H1 (cell line): Measurements from ENCODE around the gene AGAP3. TPM values are rescaled to one million over a fixed set of nuclear protein-coding genes. Genes with fewer than 3 reads are reported as not detected.

Experiments
- CTCF ChIA-PET: fragments of 300-600 bp; sonication (Branson Sonifier 250); formaldehyde crosslinking; loops from one replicate; lab custom pipeline; 2021; ENCODE audit not compliant: partially characterized antibody; lab: Charles Lee
- POLR2A ChIA-PET: fragments of 300-600 bp; sonication (Branson Sonifier 250); formaldehyde crosslinking; loops from one replicate; lab custom pipeline; 2021; ENCODE audit warnings: inconsistent platforms; ENCODE audit not compliant: partially characterized antibody; lab: Charles Lee
- DNase-seq, 2 experiments: peaks; one replicate each; pipeline versions ENCODE4 v3.0.0 to v3.0.0-alpha.2; 2010 to 2022; ENCODE audit warnings: low spot score in 2 of 2, low read depth in 1 of 2, mixed read lengths in 1 of 2
- FAIRE-seq: peaks from 2 replicates; lab custom pipeline; 2011; peaks lifted over from hg19 to GRCh38; lab: Jason Lieb, UNC
- H2AFZ ChIP-seq: 2 replicates; pipeline ENCODE4 v1.8.1; 2012; ENCODE audit warnings: low read length, inconsistent platforms
- H2AK5ac ChIP-seq: 2 replicates; pipeline ENCODE4 v1.6.1; 2013; ENCODE audit warnings: low read depth, low read length
- H2BK120ac ChIP-seq: replicated peaks from 2 replicates; pipeline ENCODE3; 2013; ENCODE audit warnings: low read depth, low read length, inconsistent platforms
- H2BK12ac ChIP-seq: 2 replicates; pipeline ENCODE4 v1.6.1; 2013; ENCODE audit warnings: low read depth, low read length
- H2BK15ac ChIP-seq: 2 replicates; pipeline ENCODE4 v1.6.1; 2013; ENCODE audit warnings: low read length
- H2BK20ac ChIP-seq: 2 replicates; pipeline ENCODE4 v1.6.1; 2013; ENCODE audit warnings: low read length
- H2BK5ac ChIP-seq: 2 replicates; pipeline ENCODE4 v1.6.1; 2013; ENCODE audit warnings: low read depth, low read length
- H3K14ac ChIP-seq: 2 replicates; pipeline ENCODE4 v1.6.1; 2013; ENCODE audit warnings: inconsistent platforms; ENCODE audit not compliant: insufficient read length
- H3K18ac ChIP-seq: 2 replicates; pipeline ENCODE4 v1.6.1; 2013; ENCODE audit warnings: low read length; ENCODE audit errors: extremely low read depth
- H3K23ac ChIP-seq: 2 replicates; pipeline ENCODE4 v1.6.1; 2013; ENCODE audit warnings: inconsistent platforms; ENCODE audit not compliant: insufficient read length
- H3K23me2 ChIP-seq: 2 replicates; pipeline ENCODE4 v1.6.1; 2013; ENCODE audit warnings: low read depth, low read length
- H3K27ac ChIP-seq: 2 replicates; pipeline ENCODE4 v1.6.1; 2011; ENCODE audit warnings: low read depth, low read length, inconsistent platforms
- H3K27me3 ChIP-seq, 4 experiments: replicated peaks in 1 of 4; 1 replicate in 1 of 4; 2 replicates in 3 of 4; pipeline versions ENCODE4 v1.6.1 to v1.8.1; 2011 to 2013; ENCODE audit warnings: low read length in 3 of 4, mild to moderate bottlenecking in 3 of 4, inconsistent platforms in 2 of 4, mixed read lengths in 2 of 4, moderate library complexity in 1 of 4; ENCODE audit not compliant: control insufficient read depth in 3 of 4, insufficient read depth in 3 of 4; ENCODE audit errors: extremely low read depth in 1 of 4
- H3K36me3 ChIP-seq, 4 experiments: 2 replicates each; pipeline versions ENCODE4 v1.6.1 to v1.8.1; 2011 to 2013; ENCODE audit warnings: mild to moderate bottlenecking in 4 of 4, low read length in 3 of 4, moderate library complexity in 2 of 4, control low read depth in 1 of 4, inconsistent platforms in 1 of 4; ENCODE audit not compliant: insufficient read depth in 4 of 4, control insufficient read depth in 2 of 4
- H3K4ac ChIP-seq: replicated peaks from 2 replicates; pipeline ENCODE3; 2013; ENCODE audit warnings: low read length, low read depth, mixed read lengths, inconsistent platforms; ENCODE audit not compliant: insufficient read length
- H3K4me1 ChIP-seq, 4 experiments: replicated peaks in 1 of 4; 1 replicate in 1 of 4; 2 replicates in 3 of 4; pipeline versions ENCODE4 v1.6.1 to v1.8.1; 2011 to 2013; ENCODE audit warnings: low read length in 3 of 4, inconsistent platforms in 2 of 4, mixed read lengths in 1 of 4; ENCODE audit not compliant: insufficient read depth in 4 of 4, control insufficient read depth in 3 of 4
- H3K4me2 ChIP-seq, 2 experiments: 2 replicates each; pipeline versions ENCODE4 v1.6.1 to v1.8.1; 2011 to 2013; ENCODE audit warnings: low read depth in 2 of 2, low read length in 2 of 2, control low read depth in 1 of 2, inconsistent platforms in 1 of 2, mild to moderate bottlenecking in 1 of 2; ENCODE audit not compliant: insufficient read depth in 1 of 2
- H3K4me3 ChIP-seq, 4 experiments: fragments of 200-600, 300-600 bp in 1 of 4; sonication (generic), shearing (Covaris generic), sonication (Bioruptor Twin) in 1 of 4; 2 replicates each; pipeline versions ENCODE4 v1.5.1 to v1.8.1; 2011 to 2016; ENCODE audit warnings: low read length in 4 of 4, low read depth in 3 of 4, control low read depth in 2 of 4, inconsistent platforms in 2 of 4, mild to moderate bottlenecking in 2 of 4, mixed read lengths in 1 of 4, moderate library complexity in 1 of 4; ENCODE audit not compliant: insufficient read depth in 2 of 4; ENCODE audit errors: extremely low read depth in 1 of 4
- H3K56ac ChIP-seq: replicated peaks from 2 replicates; pipeline ENCODE3; 2013; ENCODE audit warnings: low read depth, mild to moderate bottlenecking, mixed read lengths, low read length, inconsistent platforms; ENCODE audit not compliant: insufficient read length
- H3K79me1 ChIP-seq: 2 replicates; pipeline ENCODE4 v1.6.1; 2013; ENCODE audit warnings: low read depth, low read length, control low read depth
- H3K79me2 ChIP-seq, 2 experiments: 2 replicates each; pipeline versions ENCODE4 v1.6.1 to v1.8.1; 2012 to 2013; ENCODE audit warnings: low read length in 2 of 2, mild to moderate bottlenecking in 2 of 2, inconsistent platforms in 1 of 2; ENCODE audit not compliant: insufficient read depth in 2 of 2, control insufficient read depth in 1 of 2
- H3K9ac ChIP-seq, 4 experiments: replicated peaks in 1 of 4; 1 replicate in 1 of 4; 2 replicates in 3 of 4; pipeline versions ENCODE4 v1.6.1 to v1.8.1; 2011 to 2013; ENCODE audit warnings: low read depth in 3 of 4, low read length in 3 of 4, control low read depth in 2 of 4, mild to moderate bottlenecking in 2 of 4, moderate library complexity in 2 of 4, inconsistent platforms in 1 of 4; ENCODE audit errors: extremely low read depth in 1 of 4
- H3K9me3 ChIP-seq, 2 experiments: 2 replicates each; pipeline versions ENCODE4 v1.6.1 to v1.8.1; 2012 to 2013; ENCODE audit warnings: mild to moderate bottlenecking in 2 of 2, moderate library complexity in 2 of 2, control low read depth in 1 of 2, inconsistent platforms in 1 of 2, low read depth in 1 of 2, low read length in 1 of 2, mixed read lengths in 1 of 2; ENCODE audit not compliant: insufficient read depth in 2 of 2
- H4K20me1 ChIP-seq, 2 experiments: replicated peaks in 1 of 2; 2 replicates each; pipeline versions ENCODE3 to v1.8.1; 2011 to 2013; ENCODE audit warnings: inconsistent platforms in 2 of 2, low read length in 2 of 2, mild to moderate bottlenecking in 1 of 2; ENCODE audit not compliant: insufficient read depth in 2 of 2, control insufficient read depth in 1 of 2
- H4K5ac ChIP-seq: 2 replicates; pipeline ENCODE4 v1.6.1; 2013; ENCODE audit warnings: low read length, low read depth, mixed read lengths, inconsistent platforms; ENCODE audit not compliant: insufficient read length
- H4K8ac ChIP-seq: 2 replicates; pipeline ENCODE4 v1.8.0; 2013; ENCODE audit warnings: mild to moderate bottlenecking, moderate library complexity, low read length, inconsistent platforms; ENCODE audit not compliant: insufficient read depth; ENCODE audit errors: extremely low read depth
- H4K91ac ChIP-seq: replicated peaks from 2 replicates; pipeline ENCODE3; 2013; ENCODE audit warnings: low read length, mixed read lengths, inconsistent platforms; ENCODE audit not compliant: insufficient read length
- GTF2F1 ChIP-seq: IDR thresholded peaks from 2 replicates; pipeline ENCODE4 v1.6.1; 2012; ENCODE audit warnings: low read depth, low read length, improper control_type of control experiment, borderline replicate concordance
- JUND ChIP-seq: IDR thresholded peaks from 2 replicates; pipeline ENCODE4 v1.6.1; 2011; ENCODE audit warnings: mild to moderate bottlenecking, improper control_type of control experiment, low read length
- KDM4A ChIP-seq: IDR thresholded peaks from one replicate; pipeline ENCODE4 v1.7.1; 2012; ENCODE audit warnings: low read depth, mild to moderate bottlenecking, moderate library complexity, low read length, inconsistent platforms; ENCODE audit not compliant: severe bottlenecking
- KDM5A ChIP-seq: fragments of 200-600 bp; IDR thresholded peaks from 2 replicates; pipeline ENCODE4 v1.7.1; 2012; ENCODE audit warnings: mild to moderate bottlenecking, low read length, inconsistent platforms, mixed read lengths
- NANOG ChIP-seq: IDR thresholded peaks from 2 replicates; pipeline ENCODE4 v1.6.1; 2011; ENCODE audit warnings: low read length, low read depth, mild to moderate bottlenecking, inconsistent platforms; ENCODE audit not compliant: insufficient read depth, poor library complexity, severe bottlenecking
- NRF1 ChIP-seq: IDR thresholded peaks from 2 replicates; pipeline ENCODE4 v1.6.1; 2011; ENCODE audit warnings: mild to moderate bottlenecking, low read depth, low read length, improper control_type of control experiment
- RBBP5 ChIP-seq: IDR thresholded peaks from 2 replicates; pipeline ENCODE4 v1.7.1; 2012; ENCODE audit warnings: low read depth, mild to moderate bottlenecking, inconsistent platforms, low read length, moderate library complexity, borderline replicate concordance
- TAF7 ChIP-seq: optimal IDR thresholded peaks from 2 replicates; pipeline ENCODE3; 2011; ENCODE audit warnings: low read depth, mild to moderate bottlenecking, inconsistent platforms, low read length, moderate library complexity, borderline replicate concordance
- WGBS, 2 experiments: shearing (Covaris generic) in 1 of 2; methylation state at CpG; one replicate each; pipeline versions ENCODE4 v1.1.6 to v1.1.7; 2013 to 2015; ENCODE audit warnings: low lambda C conversion rate in 2 of 2, mixed read lengths in 2 of 2, inconsistent platforms in 1 of 2, low coverage in 1 of 2, missing lambda C conversion rate in 1 of 2; ENCODE audit not compliant: insufficient replicate concordance in 2 of 2, insufficient coverage in 1 of 2, insufficient read length in 1 of 2; ENCODE audit errors: extremely low coverage in 1 of 2, missing lambda C conversion rate in 1 of 2; 5-methylcytosine and 5-hydroxymethylcytosine counted together
- polyA plus RNA-seq, 7 experiments: library from polyadenylated mRNA; depleted of rRNA in 3 of 7; stranded (reverse) in 5 of 7; unstranded in 2 of 7; fragments of >200 nt in 5 of 7; fragments of 200-250 nt in 2 of 7; gene quantifications; 1 replicate in 5 of 7; 2 replicates in 1 of 7; 4 replicates in 1 of 7; pipeline versions ENCODE4 v1.2.1 to v1.2.3, GENCODE V29; 2011 to 2013; ENCODE audit warnings: missing spikeins in 2 of 7, mixed read lengths in 2 of 7
- total RNA-seq: library from RNA; stranded (reverse); fragmentation: NEBNext Ultra II Directional; extraction: Animal tissue kit (Norgen Biotek cat#: 25700); gene quantifications from 2 replicates; pipeline ENCODE4 v1.2.1, GENCODE V29; 2021
- TF ChIP-seq, protein P1 (sequence below): IDR thresholded peaks from 2 replicates; pipeline ENCODE4 v1.6.1; 2012; ENCODE audit warnings: low read length, inconsistent platforms
- TF ChIP-seq, protein P2 (sequence below): IDR thresholded peaks from 2 replicates; pipeline ENCODE4 v1.6.1; 2012; ENCODE audit warnings: inconsistent platforms

Gene AGAP3
- total and polyA plus RNA-seq, 2 of the 8 experiments (the other 6 are each of a cell fraction or from before 2014, with no cell fraction given): 66.4 to 120 TPM

DNA sequence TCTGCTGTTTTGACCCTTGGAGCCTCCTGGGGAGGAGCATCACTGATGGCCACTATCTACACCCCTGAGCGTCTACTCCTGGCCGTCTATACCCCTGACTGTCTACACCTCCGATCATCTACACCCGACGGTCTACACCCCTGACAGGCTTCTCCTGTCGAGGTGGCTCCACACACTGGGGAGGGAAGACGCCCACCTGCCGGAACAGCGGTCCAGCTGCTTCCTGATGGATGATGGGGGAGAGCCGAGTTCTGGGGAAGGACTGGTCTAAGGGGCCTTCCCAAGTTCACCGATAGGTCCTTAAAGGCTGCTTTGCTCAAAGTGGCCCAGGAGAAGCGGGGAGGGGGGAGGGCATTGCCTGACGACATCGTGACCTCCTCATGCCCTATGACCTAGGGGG is 41.9 kb downstream of the AGAP3 start:
- H3K36me3 ChIP-seq: peaks cover 0 to 6% (median 0%) of the 10 kb centered on the region in 4 experiments; a peak in 2 of 8 replicates
- H3K27me3 ChIP-seq: peaks cover 0 to 13% (median 4%) of the 10 kb centered on the region in 4 experiments; a peak in 5 of 7 replicates
- no peaks in the 10 kb centered on the region for H3K79me2 ChIP-seq
- POLR2A ChIA-PET: interaction anchor here (1.1 to 1.2 kb wide), 2 partner anchors 29 to 91 kb away, joined by 3 to 4 read pairs; no protein-coding TSS in a partner anchor
- H3K9ac ChIP-seq: no peak overlapping the region
- CTCF ChIA-PET: interaction anchor here (0.6 to 11.7 kb wide), 7 partner anchors 15 to 206 kb away, joined by 3 to 197 read pairs (median 5); no protein-coding TSS in a partner anchor
- peaks cover 5% of the 10 kb centered on the region; the same call in 1 of the 2 replicates for H3K23me2 ChIP-seq
- H4K91ac ChIP-seq: no peak overlapping the region
- H2BK12ac ChIP-seq: no peak overlapping the region
- DNase-seq: no peak
- H2BK15ac ChIP-seq: no peak overlapping the region
- H2BK5ac ChIP-seq: no peak overlapping the region
- no peak overlapping the region for H3K4ac ChIP-seq
- no peak overlapping the region for H3K4me2 ChIP-seq
- 87% methylated on average over 13 of the region's 14 CpGs; no CpG with 5 or more reads in 1 of the 2 experiments for WGBS, 2 experiments
- H3K56ac ChIP-seq: no peak overlapping the region
- H2BK20ac ChIP-seq: no peak overlapping the region
- H4K20me1 ChIP-seq: peaks cover 8 to 26% of the 10 kb centered on the region in 2 experiments
- no peak overlapping the region for H3K14ac ChIP-seq
- H3K27ac ChIP-seq: no peak overlapping the region
- H3K18ac ChIP-seq: no peak overlapping the region
- no peak overlapping the region for H4K8ac ChIP-seq
- no peaks in the 10 kb centered on the region for H3K9me3 ChIP-seq
- H2BK120ac ChIP-seq: no peak overlapping the region
- H2AK5ac ChIP-seq: no peak overlapping the region
- H4K5ac ChIP-seq: no peak overlapping the region
- peaks cover 0 to 21% (median 7%) of the 10 kb centered on the region in 4 experiments; a peak in 6 of 7 replicates for H3K4me1 ChIP-seq
- H3K23ac ChIP-seq: no peak overlapping the region
- no peak overlapping the region for H2AFZ ChIP-seq
- FAIRE-seq: no peak
- H3K79me1 ChIP-seq: no peaks in the 10 kb centered on the region
- no peak overlapping the region for H3K4me3 ChIP-seq
- no peak for TF ChIP-seq NRF1
- TF ChIP-seq JUND: no peak
- no peak for TF ChIP-seq TAF7
- no peak for TF ChIP-seq RBBP5
- no peak for TF ChIP-seq NANOG
- TF ChIP-seq KDM4A: no peak
- TF ChIP-seq KDM5A: no peak
- TF ChIP-seq, protein P1, sequence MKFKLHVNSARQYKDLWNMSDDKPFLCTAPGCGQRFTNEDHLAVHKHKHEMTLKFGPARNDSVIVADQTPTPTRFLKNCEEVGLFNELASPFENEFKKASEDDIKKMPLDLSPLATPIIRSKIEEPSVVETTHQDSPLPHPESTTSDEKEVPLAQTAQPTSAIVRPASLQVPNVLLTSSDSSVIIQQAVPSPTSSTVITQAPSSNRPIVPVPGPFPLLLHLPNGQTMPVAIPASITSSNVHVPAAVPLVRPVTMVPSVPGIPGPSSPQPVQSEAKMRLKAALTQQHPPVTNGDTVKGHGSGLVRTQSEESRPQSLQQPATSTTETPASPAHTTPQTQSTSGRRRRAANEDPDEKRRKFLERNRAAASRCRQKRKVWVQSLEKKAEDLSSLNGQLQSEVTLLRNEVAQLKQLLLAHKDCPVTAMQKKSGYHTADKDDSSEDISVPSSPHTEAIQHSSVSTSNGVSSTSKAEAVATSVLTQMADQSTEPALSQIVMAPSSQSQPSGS: no peak
- no peak for TF ChIP-seq GTF2F1
- TF ChIP-seq, protein P2, sequence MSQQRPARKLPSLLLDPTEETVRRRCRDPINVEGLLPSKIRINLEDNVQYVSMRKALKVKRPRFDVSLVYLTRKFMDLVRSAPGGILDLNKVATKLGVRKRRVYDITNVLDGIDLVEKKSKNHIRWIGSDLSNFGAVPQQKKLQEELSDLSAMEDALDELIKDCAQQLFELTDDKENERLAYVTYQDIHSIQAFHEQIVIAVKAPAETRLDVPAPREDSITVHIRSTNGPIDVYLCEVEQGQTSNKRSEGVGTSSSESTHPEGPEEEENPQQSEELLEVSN: no peak
